Measurements from ENCODE around the gene SVBP.

Gene SVBP

DNA sequence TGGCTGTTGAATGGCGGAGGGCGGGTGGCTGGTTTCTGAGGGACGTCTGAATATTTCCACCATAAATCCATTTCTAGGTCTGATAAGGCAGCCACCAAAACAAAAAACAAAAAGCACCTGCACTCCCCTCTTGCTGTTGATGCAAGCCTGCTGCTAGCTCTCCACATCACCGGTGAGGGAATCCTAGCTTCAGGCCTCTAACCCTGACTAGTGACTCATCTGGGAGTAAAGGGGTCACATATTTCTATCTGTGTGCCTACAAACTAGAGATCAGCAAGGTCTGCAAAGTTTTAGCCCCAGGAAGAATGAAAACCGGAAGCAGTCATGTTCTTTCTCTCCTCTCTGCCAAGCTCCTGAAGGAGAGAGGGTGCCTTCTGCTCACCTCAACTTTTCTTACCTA is 10.6 kb downstream of the SVBP start:
- DNase-seq (ENCODE audit: low read depth in 1 of 2, low spot score in 1 of 2) = no peak

DNA sequence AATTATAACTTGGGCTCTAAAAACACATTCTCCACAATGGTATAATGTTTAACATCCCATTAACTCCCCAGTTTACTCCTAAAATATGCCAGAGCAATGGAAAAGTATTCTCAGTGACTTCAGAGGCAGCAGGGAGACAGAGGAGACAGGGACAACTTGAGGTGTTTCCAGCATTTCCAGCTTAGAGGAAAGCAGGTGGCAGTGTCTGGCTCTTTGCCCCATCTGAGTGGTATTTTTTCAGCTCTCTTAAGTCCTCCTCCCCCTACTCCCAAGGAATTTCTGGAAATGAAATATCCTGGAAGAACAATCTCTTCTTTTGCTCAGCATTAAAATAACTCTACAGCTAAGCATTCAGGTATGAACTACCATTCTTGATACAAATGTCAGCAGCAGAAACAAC is 11.0 kb downstream of the SVBP start:
- no peak for DNase-seq (ENCODE audit: low read depth in 1 of 2, low spot score in 1 of 2)

DNA sequence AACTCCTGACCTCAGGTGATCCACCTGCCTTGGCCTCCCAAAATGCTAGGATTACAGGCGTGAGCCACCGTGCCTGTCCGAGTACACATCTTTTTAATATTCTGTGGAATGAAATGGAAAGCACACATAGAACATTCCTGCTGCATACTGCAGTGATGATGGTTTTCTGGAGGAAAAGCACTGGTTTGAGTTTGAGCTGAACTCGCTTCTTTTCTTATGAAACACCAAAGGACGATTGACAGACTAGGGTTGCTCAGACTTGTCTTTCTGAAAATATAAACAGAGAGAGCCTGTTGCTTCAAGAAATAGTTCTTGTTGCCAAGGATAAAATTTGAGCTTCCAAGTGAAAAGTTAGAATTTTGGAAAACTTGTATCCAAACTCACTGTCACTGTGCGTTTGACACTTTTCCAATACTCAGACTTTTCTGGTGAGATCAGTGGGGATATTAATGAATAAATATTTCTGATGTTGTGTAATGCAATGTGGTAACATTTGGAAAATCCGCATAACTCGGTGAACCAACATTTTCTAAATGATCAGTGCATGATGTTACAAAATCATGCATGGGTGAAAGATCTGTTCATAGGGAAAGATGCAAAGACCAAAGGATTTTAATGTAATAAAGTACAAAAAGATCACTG is 15.2 kb downstream of the SVBP start:
- no peak for DNase-seq (ENCODE audit: low read depth in 1 of 2, low spot score in 1 of 2)

- no peak for DNase-seq (ENCODE audit: low read depth in 1 of 2, low spot score in 1 of 2)
These were observed 19.2 kb downstream of the SVBP start for GRCh38 chr1:42797979-42798378.

- DNase-seq (ENCODE audit: low read depth in 1 of 2, low spot score in 1 of 2) = no peak
These were observed 19.8 kb downstream of the SVBP start for GRCh38 chr1:42797414-42797813.

- DNase-seq (ENCODE audit: low read depth in 1 of 2, low spot score in 1 of 2) = no peak
These were observed 23.4 kb downstream of the SVBP start for GRCh38 chr1:42793824-42794223.

DNA sequence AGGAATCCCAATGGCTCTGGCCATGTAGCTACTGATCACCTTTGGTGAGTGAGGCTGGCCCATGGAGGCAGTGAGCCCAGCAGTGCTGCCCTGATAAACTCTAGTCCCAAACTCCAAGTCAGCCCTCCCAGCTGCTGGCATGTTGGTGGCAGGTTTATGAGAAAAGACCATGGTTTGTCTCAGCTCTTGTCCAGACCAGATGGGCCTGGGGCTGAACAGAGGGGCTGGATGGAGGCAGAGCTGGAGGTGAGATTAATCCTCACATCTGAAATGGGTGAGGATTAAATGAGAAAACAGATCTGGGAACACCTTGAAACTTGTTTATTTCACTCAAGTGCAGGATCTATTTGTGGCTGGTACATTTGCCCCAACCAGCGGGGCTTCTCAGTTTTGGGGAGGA is 29.2 kb downstream of the SVBP start:
- no peak for DNase-seq (ENCODE audit: low read depth in 1 of 2, low spot score in 1 of 2)

GRCh38 chr1:42786097-42786496 is 31.1 kb downstream of the SVBP start:
- no peak for DNase-seq (ENCODE audit: low read depth in 1 of 2, low spot score in 1 of 2)

DNA sequence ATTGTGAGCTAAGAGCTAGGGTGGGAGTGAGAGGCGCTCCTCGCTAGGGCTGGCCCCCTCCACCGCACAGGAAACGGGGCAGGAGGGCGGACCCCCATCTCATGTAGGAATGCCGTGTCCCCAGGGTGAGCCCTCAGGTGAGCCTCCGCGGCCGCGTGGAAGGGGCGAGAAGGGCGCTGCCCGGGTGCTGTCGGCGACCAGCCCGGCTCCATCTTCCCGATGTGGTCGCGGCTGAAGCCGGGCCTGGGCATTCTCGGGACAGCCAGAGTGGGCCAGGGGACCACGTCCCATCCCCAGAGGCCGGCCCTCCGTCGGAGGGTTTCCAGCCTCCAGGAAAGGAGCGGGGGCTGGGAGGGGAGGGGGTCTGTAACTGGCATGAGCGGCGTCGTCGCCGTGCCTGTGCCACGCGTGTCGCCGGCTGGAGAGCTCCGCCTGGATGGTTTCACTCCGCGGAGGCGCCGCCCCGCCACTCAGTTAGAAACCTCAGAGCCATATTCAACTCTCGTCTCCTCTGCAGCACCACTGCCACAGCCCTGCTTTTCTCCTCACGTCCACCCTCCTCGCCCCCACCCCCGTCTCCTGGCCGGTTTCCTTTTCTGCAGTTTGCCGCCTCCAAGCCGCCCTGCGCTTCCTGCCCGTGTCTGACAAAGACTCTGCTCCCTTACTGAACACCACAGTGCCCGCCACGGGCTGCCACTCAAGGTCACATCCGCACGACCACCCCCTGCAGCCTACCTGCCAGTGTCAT is 32.1 kb downstream of the SVBP start, which contains the start of gene TMEM269:
TSS of gene TMEM269 (plus strand) at position 46 of the 748 bp plus-strand sequence. CDS start 4,903 bp downstream, outside the sequence.
- peak in 1 of 2 donors; percentile 37 for DNase-seq (ENCODE audit: low read depth in 1 of 2, low spot score in 1 of 2)

- DNase-seq (ENCODE audit: low read depth in 1 of 2, low spot score in 1 of 2) = no peak
These were observed 32.7 kb downstream of the SVBP start for GRCh38 chr1:42784547-42784945.

- DNase-seq (ENCODE audit: low read depth in 1 of 2, low spot score in 1 of 2) = no peak
These were observed 34.1 kb downstream of the SVBP start for GRCh38 chr1:42783092-42783491.

GRCh38 chr1:42780176-42780575 is 37.0 kb downstream of the SVBP start:
- DNase-seq (ENCODE audit: low read depth in 1 of 2, low spot score in 1 of 2) = no peak

DNA sequence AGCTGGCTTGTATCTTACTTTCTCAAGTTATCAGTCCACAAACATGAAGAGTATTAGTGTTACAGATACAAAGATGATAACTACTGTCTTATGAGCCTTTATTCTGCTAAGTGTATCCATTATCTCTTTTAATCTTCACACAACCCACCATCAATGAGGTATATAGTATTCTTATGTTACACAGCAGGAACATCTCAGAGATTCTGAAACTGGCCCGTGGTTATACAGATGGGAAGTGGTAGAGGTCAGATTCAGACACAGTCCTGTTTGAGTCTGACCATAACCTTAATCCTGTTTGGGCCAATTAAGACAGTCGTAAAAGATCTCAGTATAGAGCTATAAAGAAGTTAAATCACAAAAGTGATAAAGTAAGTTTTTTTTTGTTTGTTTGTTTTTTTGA is 37.5 kb downstream of the SVBP start:
- no peak for DNase-seq (ENCODE audit: low read depth in 1 of 2, low spot score in 1 of 2)

DNA sequence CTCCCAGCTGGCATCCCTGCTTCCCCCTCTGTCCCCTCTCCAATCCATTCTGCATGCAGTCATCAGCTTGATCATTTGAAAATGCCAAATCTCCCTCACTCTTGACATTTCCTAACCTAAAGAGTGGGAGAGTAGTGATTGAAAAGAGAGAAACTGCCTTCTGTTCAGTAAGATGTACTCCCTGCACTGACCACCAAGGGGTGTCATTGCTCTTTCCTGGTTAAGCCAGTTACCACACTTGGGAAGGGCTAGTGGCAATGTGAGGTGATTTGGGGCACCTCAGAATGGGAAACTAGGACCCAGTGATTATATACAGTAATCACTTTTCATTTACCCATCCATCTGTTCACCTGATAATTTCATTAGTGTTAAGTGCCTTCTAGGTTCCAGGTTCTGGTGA is 39.3 kb downstream of the SVBP start:
- no peak for DNase-seq (ENCODE audit: low read depth in 1 of 2, low spot score in 1 of 2)

DNA sequence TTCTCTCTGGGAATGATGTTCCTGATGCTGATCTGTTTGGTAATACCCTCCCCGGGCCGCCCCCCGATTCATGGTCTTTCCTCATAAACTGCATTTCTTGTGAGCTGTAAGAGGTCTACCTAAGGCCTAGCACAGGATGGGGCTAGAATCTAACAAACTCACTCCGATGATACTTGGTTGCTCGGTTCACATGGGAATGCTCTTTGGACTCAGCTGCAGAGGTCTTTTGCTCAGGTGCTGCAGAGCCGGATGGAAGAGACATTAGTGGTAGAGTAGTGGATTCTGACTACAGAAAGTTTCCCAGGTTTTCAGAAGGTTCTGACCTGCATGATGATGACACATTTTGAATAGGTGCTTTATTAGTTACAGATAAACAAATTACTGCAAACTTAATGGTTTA is 40.7 kb downstream of the SVBP start:
- DNase-seq (ENCODE audit: low read depth in 1 of 2, low spot score in 1 of 2) = no peak

GRCh38 chr1:42774928-42775526 is 42.2 kb downstream of the SVBP start:
- no peak for DNase-seq (ENCODE audit: low read depth in 1 of 2, low spot score in 1 of 2)

DNA sequence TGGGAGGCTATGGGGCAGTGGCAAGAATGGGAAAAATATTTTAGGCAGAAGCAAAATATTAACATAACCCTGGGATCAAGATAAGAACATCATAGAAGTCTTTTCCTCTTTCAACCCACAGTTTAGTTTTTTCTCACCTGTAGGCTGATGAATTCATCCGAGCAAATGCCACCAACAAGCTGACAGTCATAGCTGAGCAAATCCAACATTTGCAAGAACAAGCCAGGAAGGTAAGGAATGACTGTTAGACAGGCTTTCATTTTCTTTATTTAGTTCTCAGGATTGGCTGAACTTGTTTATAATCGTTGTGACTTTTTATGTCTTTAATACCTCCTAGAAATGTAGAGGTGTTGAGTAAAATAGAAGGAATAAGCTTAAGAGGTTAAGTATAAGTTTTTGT is 43.8 kb downstream of the SVBP start:
- no peak for DNase-seq (ENCODE audit: low read depth in 1 of 2, low spot score in 1 of 2)

DNA sequence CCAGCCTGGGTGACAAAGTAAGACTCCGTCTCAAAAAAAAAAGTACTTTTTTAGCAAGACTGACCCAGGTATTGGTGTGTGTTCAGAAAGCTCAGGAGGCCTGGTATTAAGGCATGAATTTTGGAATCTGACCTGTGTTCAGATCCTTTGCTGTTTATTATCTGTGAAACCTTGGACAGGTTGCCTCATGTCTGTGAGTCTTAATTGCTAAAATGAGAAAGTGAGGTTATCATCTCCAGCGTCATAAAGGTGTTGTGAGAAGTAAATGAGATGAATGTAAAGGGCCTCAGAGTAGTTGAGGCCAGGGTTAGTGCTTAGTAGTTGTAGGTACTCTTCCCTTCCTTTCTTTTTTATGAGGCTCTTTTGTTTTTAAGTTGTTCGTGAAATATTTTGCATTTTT is 47.4 kb downstream of the SVBP start:
- no peak for DNase-seq (ENCODE audit: low read depth in 1 of 2, low spot score in 1 of 2)

GRCh38 chr1:42768172-42768571 is 49.0 kb downstream of the SVBP start:
- DNase-seq (ENCODE audit: low read depth in 1 of 2, low spot score in 1 of 2) = no peak

DNA sequence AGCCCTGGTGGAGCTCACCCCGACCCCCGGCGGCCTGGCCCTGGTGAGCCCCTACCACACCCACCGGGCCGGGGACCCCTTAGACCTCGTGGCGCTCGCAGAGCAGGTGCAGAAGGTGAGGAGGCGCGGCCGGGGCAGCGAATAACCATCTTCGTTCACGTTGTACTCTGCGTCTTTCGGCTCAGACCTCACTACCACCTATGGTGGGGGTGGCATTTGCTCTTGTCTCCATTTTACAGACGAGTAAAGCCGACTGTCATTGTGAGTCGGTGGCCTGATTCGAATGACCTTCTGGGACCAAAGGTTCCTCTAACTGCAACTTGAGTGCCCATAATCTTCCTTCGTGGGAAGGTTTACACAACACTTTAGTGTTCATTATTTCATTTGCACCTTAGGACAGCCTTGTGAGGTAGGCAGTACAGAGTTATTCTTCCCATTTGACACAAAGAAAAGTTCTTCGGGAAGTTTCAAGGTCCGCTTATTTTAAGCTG is 49.6 kb downstream of the SVBP start:
- no peak for DNase-seq (ENCODE audit: low read depth in 1 of 2, low spot score in 1 of 2)

DNA sequence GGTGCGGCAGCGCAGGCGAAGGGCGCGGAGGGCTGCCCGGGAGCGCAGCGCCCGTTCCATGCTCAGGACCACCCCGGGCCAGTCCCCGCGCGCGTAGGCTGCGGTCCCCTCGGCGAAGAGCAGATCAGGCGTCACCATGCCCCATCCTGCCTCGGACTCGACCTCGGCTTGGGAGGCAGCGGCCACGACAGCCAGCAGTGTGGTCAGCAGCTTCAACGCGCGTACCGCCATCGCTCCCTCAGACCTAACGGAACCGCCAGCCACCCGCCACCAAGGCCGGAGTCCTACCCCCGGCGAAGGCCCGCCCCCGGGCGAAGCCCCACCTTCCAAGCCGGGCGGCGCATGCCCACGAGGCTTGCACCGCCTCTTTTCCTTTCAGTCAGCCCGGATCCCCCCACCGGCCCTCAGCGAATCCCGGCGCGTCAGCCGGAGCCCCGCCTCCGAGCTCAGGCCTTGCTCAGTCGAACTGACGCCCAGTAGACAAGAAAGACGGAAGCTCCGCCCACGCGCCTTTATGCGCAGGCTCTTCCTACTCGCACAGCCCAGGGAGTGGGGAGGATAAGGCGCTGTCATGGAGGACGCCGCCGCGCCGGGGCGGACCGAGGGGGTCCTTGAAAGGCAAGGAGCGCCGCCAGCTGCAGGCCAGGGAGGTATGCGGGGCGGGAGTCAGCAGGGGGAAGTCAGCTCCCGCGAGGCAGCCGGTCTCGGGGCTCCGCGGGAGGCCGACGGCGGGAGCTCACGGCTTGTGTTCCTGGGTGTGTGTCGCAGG is 50.3 kb downstream of the SVBP start, which contains the start of the genes C1orf50 and P3H1:
TSS of gene C1orf50 (plus strand) at position 509 of the 769 bp plus-strand sequence. CDS start at position 572, 63 bp downstream.
TSS of gene P3H1 (minus strand) at position 288 of the 769 bp plus-strand sequence. CDS start at position 231, 57 bp downstream.
- DNase-seq (ENCODE audit: low read depth in 1 of 2, low spot score in 1 of 2) = peak; percentile 99
